ENCODE measurements around the gene VPS18. TPM values are rescaled to one million over a fixed set of nuclear protein-coding genes. Genes with fewer than 3 reads are reported as not detected.

The VPS18 gene
- total RNA-seq, 1 experiment from 2014 or later, result 13.3 TPM

Other genes starting within 250 kb of the VPS18 start
- gene RAD51, start 199.3 kb upstream of the VPS18 start, total RNA-seq (2014; rRNA removed; shearing (Covaris generic)), result 8.5 and 13.5 TPM in 2 replicates
- 10.1 and 10.4 TPM in 2 replicates for gene RMDN3, start 139.2 kb upstream of the VPS18 start, total RNA-seq (2014; rRNA removed; shearing (Covaris generic))
- gene GCHFR, start 130.4 kb upstream of the VPS18 start, total RNA-seq (2014; rRNA removed; shearing (Covaris generic)), result 43.2 and 49.0 TPM in 2 replicates
- gene C15orf62, start 124.5 kb upstream of the VPS18 start, total RNA-seq (2014; rRNA removed; shearing (Covaris generic)), result 0.45 TPM in 1 of 2 replicates, not detected in the other
- gene ZFYVE19, start 87.4 kb upstream of the VPS18 start, total RNA-seq (2014; rRNA removed; shearing (Covaris generic)), result 29.4 and 32.2 TPM in 2 replicates
- 50.4 and 60.5 TPM in 2 replicates for gene DNAJC17, start 87.0 kb upstream of the VPS18 start, total RNA-seq (2014; rRNA removed; shearing (Covaris generic))
- not detected in 2 replicates for gene PPP1R14D, start 65.7 kb upstream of the VPS18 start, total RNA-seq (2014; rRNA removed; shearing (Covaris generic))
- 0.02 TPM in 1 of 2 replicates, not detected in the other for gene SPINT1, start 50.4 kb upstream of the VPS18 start, total RNA-seq (2014; rRNA removed; shearing (Covaris generic))
- gene RHOV, start 20.2 kb upstream of the VPS18 start, total RNA-seq (2014; rRNA removed; shearing (Covaris generic)), result 0.41 TPM in 1 of 2 replicates, not detected in the other
- gene DLL4, start 34.9 kb downstream of the VPS18 start, total RNA-seq (2014; rRNA removed; shearing (Covaris generic)), result 0.10 TPM in 1 of 2 replicates, not detected in the other
- 28.0 and 35.4 TPM in 2 replicates for gene CHAC1, start 59.0 kb downstream of the VPS18 start, total RNA-seq (2014; rRNA removed; shearing (Covaris generic))
- gene INO80, start 221.8 kb downstream of the VPS18 start, total RNA-seq (2014; rRNA removed; shearing (Covaris generic)), result 11.4 and 17.3 TPM in 2 replicates

Measured in H4 (cell line).